Right renal pelvis (tissue), 4 donors: Measurements from ENCODE around the gene NTSR2. TPM values are rescaled to one million over a fixed set of nuclear protein-coding genes. Genes with fewer than 3 reads are reported as not detected.

Experiments used
- DNase-seq, 4 donors: peaks; one replicate each; pipeline ENCODE4 v3.0.0-alpha.2; 2013; ENCODE audit warnings: low read depth in 4 of 4, low spot score in 3 of 4, missing footprints in 1 of 4
- polyA plus RNA-seq, 4 donors: library from polyadenylated mRNA; unstranded; fragments of 120-200 nt; gene quantifications; one replicate each; pipeline ENCODE4 v1.2.1, GENCODE V29; 2013; ENCODE audit not compliant: insufficient read length in 4 of 4

The NTSR2 gene
- polyA plus RNA-seq, 4 donors = not detected

GRCh38 chr2:11631462-11631861 lies 38.5 kb downstream of the NTSR2 start:
- no peak for DNase-seq

- DNase-seq = no peak
These were observed 39.1 kb downstream of the NTSR2 start for GRCh38 chr2:11630855-11631254.

- DNase-seq = no peak
These were observed 40.1 kb downstream of the NTSR2 start for GRCh38 chr2:11629851-11630250.

GRCh38 chr2:11629215-11629614 lies 40.8 kb downstream of the NTSR2 start:
- DNase-seq = no peak

- no peak for DNase-seq
These were observed 41.3 kb downstream of the NTSR2 start for GRCh38 chr2:11628675-11629074.

GRCh38 chr2:11625671-11626070 lies 44.3 kb downstream of the NTSR2 start:
- DNase-seq = no peak

- no peak for DNase-seq
These were observed 45.1 kb downstream of the NTSR2 start for GRCh38 chr2:11624893-11625292.

- no peak for DNase-seq
These were observed 47.4 kb downstream of the NTSR2 start for GRCh38 chr2:11622611-11623010.

- DNase-seq = no peak
These were observed 48.6 kb downstream of the NTSR2 start for GRCh38 chr2:11621410-11621809.

GRCh38 chr2:11618708-11619062 lies 51.3 kb downstream of the NTSR2 start:
- DNase-seq = no peak

GRCh38 chr2:11617984-11618707 lies 51.8 kb downstream of the NTSR2 start:
- no peak for DNase-seq

- DNase-seq = no peak
These were observed 52.5 kb downstream of the NTSR2 start for GRCh38 chr2:11617527-11617926.

- DNase-seq = no peak
These were observed 53.1 kb downstream of the NTSR2 start for GRCh38 chr2:11616851-11617415.

- no peak for DNase-seq
These were observed 53.8 kb downstream of the NTSR2 start for GRCh38 chr2:11616097-11616687.

GRCh38 chr2:11615209-11615608 lies 54.8 kb downstream of the NTSR2 start:
- DNase-seq = no peak

GRCh38 chr2:11613297-11613696 lies 56.7 kb downstream of the NTSR2 start:
- DNase-seq = no peak

GRCh38 chr2:11612553-11613215 lies 57.3 kb downstream of the NTSR2 start:
- DNase-seq = no peak

GRCh38 chr2:11611251-11611650 lies 58.7 kb downstream of the NTSR2 start:
- no peak for DNase-seq

- no peak for DNase-seq
These were observed 59.3 kb downstream of the NTSR2 start for GRCh38 chr2:11610624-11611242.
